ENCODE results near the gene PCDHB13.
"Not testable (repeated sequence)": the region's sequence is repeated elsewhere in the genome, so short reads cannot be mapped to it uniquely, and the experiment has no call there.

- TF ChIP-seq POLR2A (IDR thresholded peaks at IDR 0.05; ENCODE audit: low read depth, low read length); POLR2AphosphoS5 (IDR thresholded peaks at IDR 0.05; ENCODE audit: low read depth, low read length); TAF1 (IDR thresholded peaks at IDR 0.05; ENCODE audit: borderline replicate concordance, low read depth, low read length): not testable (repeated sequence)
Measured at GRCh38 chr5:141179876-141180275, 33.8 kb upstream of the PCDHB13 start.
